HepG2 (cell line): ENCODE results near the gene GRIP2. TPM values are rescaled to one million over a fixed set of nuclear protein-coding genes. Genes with fewer than 3 reads are reported as not detected.

ENCODE experiments used
- ATAC-seq: fragments of 200-7000 bp; cut with Tn5 transposase; 3 replicates; pipeline ENCODE4 v1.9.1; 2020; ENCODE audit warnings: mild to moderate bottlenecking, moderate library complexity
- BruUV-seq: library from RNA; stranded (reverse); fragments of 400-500 nt; replicated peaks from 2 replicates; lab custom pipeline; 2021; lab: Mats Ljungman, UMichigan
- CTCF ChIA-PET: fragments of 300-600 bp; formaldehyde crosslinking; extraction: SDS; loops from one replicate; lab custom pipeline; 2021; ENCODE audit warnings: low total read pairs, inconsistent platforms, low intra/inter-chr PET ratio; lab: Yijun Ruan, JAX
- POLR2A ChIA-PET: fragments of 350-600 bp; sonication (Branson Sonifier 250); formaldehyde crosslinking; loops from one replicate; lab custom pipeline; 2020; ENCODE audit warnings: antibody characterized with exemption, inconsistent platforms; lab: Yijun Ruan, JAX
- DNase-seq: peaks from one replicate; pipeline ENCODE4 v3.0.0-alpha.2; 2015; ENCODE audit warnings: low spot score
- FAIRE-seq: peaks from 3 replicates; lab custom pipeline; 2011; peaks lifted over from hg19 to GRCh38; lab: Jason Lieb, UNC
- H2AFZ ChIP-seq: one replicate; pipeline ENCODE4 v1.6.1; 2011; ENCODE audit warnings: low read length, inconsistent platforms
- H3K27ac ChIP-seq: fragments of 300-600 bp; 3 replicates; pipeline ENCODE4 v1.8.0; 2011; ENCODE audit warnings: mixed run types, mild to moderate bottlenecking, mixed read lengths, low read length, inconsistent platforms; ENCODE audit not compliant: insufficient read depth; ENCODE audit errors: extremely low read length
- H3K27me3 ChIP-seq, 2 experiments: fragments of 200-600 bp in 1 of 2; 2 replicates in 1 of 2; 3 replicates in 1 of 2; pipeline versions ENCODE4 v1.6.0 to v1.8.0; 2011; ENCODE audit warnings: low read length in 2 of 2, mild to moderate bottlenecking in 2 of 2, moderate library complexity in 2 of 2, inconsistent platforms in 1 of 2; ENCODE audit not compliant: insufficient read depth in 2 of 2, control insufficient read depth in 1 of 2
- H3K36me3 ChIP-seq, 2 experiments: fragments of 200-600 bp in 1 of 2; replicated peaks in 1 of 2; 2 replicates in 1 of 2; 3 replicates in 1 of 2; pipeline versions ENCODE4 v1.5.1 to v1.8.0; 2011; ENCODE audit warnings: low read length in 2 of 2, inconsistent platforms in 1 of 2; ENCODE audit not compliant: insufficient read depth in 2 of 2, control insufficient read depth in 1 of 2
- H3K4me1 ChIP-seq: 2 replicates; pipeline ENCODE4 v1.5.1; 2012; ENCODE audit warnings: low read length, inconsistent platforms; ENCODE audit not compliant: insufficient read depth
- H3K4me2 ChIP-seq: 2 replicates; pipeline ENCODE4 v1.6.0; 2011; ENCODE audit warnings: low read depth, low read length, inconsistent platforms
- H3K4me3 ChIP-seq, 3 experiments: fragments of 200-600 bp in 1 of 3; sonication (generic), shearing (Covaris generic) in 1 of 3; replicated peaks in 1 of 3; 2 replicates each; pipeline ENCODE4 v1.5.1; 2011 to 2016; ENCODE audit warnings: low read length in 3 of 3, inconsistent platforms in 2 of 3, low read depth in 2 of 3, mild to moderate bottlenecking in 2 of 3, control low read depth in 1 of 3, mixed read lengths in 1 of 3; ENCODE audit not compliant: insufficient read depth in 1 of 3
- H3K79me2 ChIP-seq: one replicate; pipeline ENCODE4 v1.6.1; 2011; ENCODE audit warnings: low read length, inconsistent platforms; ENCODE audit not compliant: insufficient read depth
- H3K9ac ChIP-seq: 2 replicates; pipeline ENCODE4 v1.6.0; 2011; ENCODE audit warnings: mild to moderate bottlenecking, low read depth, low read length, inconsistent platforms; ENCODE audit not compliant: insufficient read depth
- H3K9me3 ChIP-seq: 2 replicates; pipeline ENCODE4 v1.5.1; 2012; ENCODE audit warnings: mild to moderate bottlenecking, low read length
- H4K20me1 ChIP-seq: 2 replicates; pipeline ENCODE4 v1.6.0; 2011; ENCODE audit warnings: inconsistent platforms, mild to moderate bottlenecking, low read length, moderate library complexity; ENCODE audit not compliant: insufficient read depth
- CBX5 ChIP-seq: sonication (generic); formaldehyde crosslinking; IDR thresholded peaks from 2 replicates; pipeline ENCODE4 v1.4.0; 2020; ENCODE audit warnings: missing genetic modification reagents, borderline replicate concordance
- PCBP1 ChIP-seq: fragments of 200-400 bp; formaldehyde crosslinking; IDR thresholded peaks from 2 replicates; pipeline ENCODE4 v1.6.1; 2017; ENCODE audit warnings: mild to moderate bottlenecking, low read depth, low read length, borderline replicate concordance
- RAD21 ChIP-seq: fragments of 450-650 bp; formaldehyde crosslinking; IDR thresholded peaks from 2 replicates; pipeline ENCODE4 v1.5.0; 2020; ENCODE audit warnings: mild to moderate bottlenecking
- SNAPC2 ChIP-seq: sonication (generic); formaldehyde crosslinking; IDR thresholded peaks from 2 replicates; pipeline ENCODE4 v1.8.1; 2022; ENCODE audit warnings: mild to moderate bottlenecking, missing genetic modification reagents
- STAG1 ChIP-seq: sonication (generic); formaldehyde crosslinking; IDR thresholded peaks from 2 replicates; pipeline ENCODE4 v1.4.0; 2020; ENCODE audit warnings: missing genetic modification reagents
- ZFP36L1 ChIP-seq: sonication (generic); formaldehyde crosslinking; IDR thresholded peaks from 2 replicates; pipeline ENCODE4 v1.8.0; 2022; ENCODE audit warnings: mild to moderate bottlenecking, missing genetic modification reagents, moderate library complexity
- ZKSCAN8 ChIP-seq: IDR thresholded peaks from 2 replicates; pipeline ENCODE4 v1.6.1; 2016; ENCODE audit warnings: borderline replicate concordance, missing genetic modification reagents, missing compliant biosample characterization
- ZNF101 ChIP-seq: sonication (generic); formaldehyde crosslinking; IDR thresholded peaks from 2 replicates; pipeline ENCODE4 v1.4.0; 2020; ENCODE audit warnings: mild to moderate bottlenecking, low read depth, missing genetic modification reagents, borderline replicate concordance
- ZNF816 ChIP-seq: sonication (generic); formaldehyde crosslinking; IDR thresholded peaks from 2 replicates; pipeline ENCODE4 v1.8.0; 2022; ENCODE audit warnings: missing genetic modification reagents, mild to moderate bottlenecking, borderline replicate concordance
- WGBS: methylation state at CpG from one replicate; pipeline ENCODE4 v1.1.6; 2017; ENCODE audit warnings: low lambda C conversion rate; 5-methylcytosine and 5-hydroxymethylcytosine counted together
- in situ Hi-C: cut with HindIII; loops from 2 replicates; pipeline ENCODE4 v1.10.0; 2017; ENCODE audit warnings: low pct_unique_long_range_greater_than_20kb; ENCODE audit not compliant: extremely low pct_ligation_motif_present
- intact Hi-C: fragments of 100-400 bp; cut with micrococcal nuclease; formaldehyde crosslinking; loops from one replicate; pipeline ENCODE4 v1.10.0; 2022; ENCODE audit not compliant: unreplicated experiment
- polyA plus RNA-seq, 8 experiments: library from polyadenylated mRNA; depleted of rRNA in 3 of 8; stranded (reverse) in 7 of 8; unstranded in 1 of 8; fragments of >200 nt; fragmentation: Illumina TruSeq in 4 of 8; extraction: Trizol in 4 of 8; gene quantifications; 2 replicates each; pipeline versions ENCODE4 v1.2.1 to v1.2.3, GENCODE V29; 2011 to 2016; ENCODE audit warnings: low read depth in 4 of 8, missing spikeins in 1 of 8, mixed read lengths in 1 of 8; ENCODE audit not compliant: insufficient read depth in 1 of 8
- total RNA-seq, 5 experiments: library from RNA; depleted of rRNA; stranded (reverse); fragments of >200 nt; fragmentation: Illumina TruSeq; extraction: Trizol; gene quantifications; 2 replicates each; pipeline ENCODE4 v1.2.3, GENCODE V29; 2016; ENCODE audit warnings: low read depth in 1 of 5
- TF ChIP-seq, protein P1 (sequence below): sonication (generic); formaldehyde crosslinking; IDR thresholded peaks from 2 replicates; pipeline ENCODE4 v1.5.1; 2020; ENCODE audit warnings: mild to moderate bottlenecking, moderate library complexity, missing genetic modification reagents
- TF ChIP-seq, protein P2 (sequence below): sonication (generic); formaldehyde crosslinking; IDR thresholded peaks from 2 replicates; pipeline ENCODE4 v1.5.0; 2020; ENCODE audit warnings: mild to moderate bottlenecking, missing genetic modification reagents, moderate library complexity
- TF ChIP-seq, protein P3 (sequence below): sonication (generic); formaldehyde crosslinking; IDR thresholded peaks from 2 replicates; pipeline ENCODE4 v1.5.1; 2020; ENCODE audit warnings: mild to moderate bottlenecking, missing genetic modification reagents, moderate library complexity

GRIP2 gene
- total and polyA plus RNA-seq, 2 of the 13 experiments (the other 11 are each of a cell fraction or from before 2014, with no cell fraction given): 0.11 to 0.24 TPM

- Histone ChIP-seq H3K9ac (no peak overlapping the region), H3K36me3 (no peaks in the 10 kb centered on the region), H3K27me3 (peaks cover 4 to 24% of the 10 kb centered on the region in 2 experiments; a peak in 3 of 5 replicates), H3K4me3 (no peak overlapping the region), H4K20me1 (no peaks in the 10 kb centered on the region), H3K27ac (no peak overlapping the region), H2AFZ (no peak overlapping the region), H3K79me2 (no peaks in the 10 kb centered on the region), H3K9me3 (no peaks in the 10 kb centered on the region), H3K4me1 (no peaks in the 10 kb centered on the region), H3K4me2 (no peak overlapping the region)
- no CpG with 5 or more reads among the region's 22 CpGs for WGBS
- intact Hi-C loops (loop anchor here (1.0 to 5.0 kb wide), 2 partner anchors 39 to 273 kb away; no protein-coding TSS in a partner anchor), in situ Hi-C loops (no loop called here)
- BruUV-seq: no TSS peak
- ChIA-PET CTCF (interaction anchor here (1.3 to 2.5 kb wide), 2 partner anchors 39 to 93 kb away, joined by 5 to 15 read pairs; no protein-coding TSS in a partner anchor), POLR2A (no interaction called here)
- peak; percentile 84 for ATAC-seq
- FAIRE-seq: no peak
- peak; percentile 69; the same call in 1 of the 2 replicates for TF ChIP-seq ZKSCAN8 (CRISPR knock-in tag)
- TF ChIP-seq, protein P1, sequence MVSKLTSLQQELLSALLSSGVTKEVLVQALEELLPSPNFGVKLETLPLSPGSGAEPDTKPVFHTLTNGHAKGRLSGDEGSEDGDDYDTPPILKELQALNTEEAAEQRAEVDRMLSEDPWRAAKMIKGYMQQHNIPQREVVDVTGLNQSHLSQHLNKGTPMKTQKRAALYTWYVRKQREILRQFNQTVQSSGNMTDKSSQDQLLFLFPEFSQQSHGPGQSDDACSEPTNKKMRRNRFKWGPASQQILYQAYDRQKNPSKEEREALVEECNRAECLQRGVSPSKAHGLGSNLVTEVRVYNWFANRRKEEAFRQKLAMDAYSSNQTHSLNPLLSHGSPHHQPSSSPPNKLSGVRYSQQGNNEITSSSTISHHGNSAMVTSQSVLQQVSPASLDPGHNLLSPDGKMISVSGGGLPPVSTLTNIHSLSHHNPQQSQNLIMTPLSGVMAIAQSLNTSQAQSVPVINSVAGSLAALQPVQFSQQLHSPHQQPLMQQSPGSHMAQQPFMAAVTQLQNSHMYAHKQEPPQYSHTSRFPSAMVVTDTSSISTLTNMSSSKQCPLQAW: 0 out of 2 replicates have a peak, but pooled peaks have one; percentile 29
- TF ChIP-seq, protein P2, sequence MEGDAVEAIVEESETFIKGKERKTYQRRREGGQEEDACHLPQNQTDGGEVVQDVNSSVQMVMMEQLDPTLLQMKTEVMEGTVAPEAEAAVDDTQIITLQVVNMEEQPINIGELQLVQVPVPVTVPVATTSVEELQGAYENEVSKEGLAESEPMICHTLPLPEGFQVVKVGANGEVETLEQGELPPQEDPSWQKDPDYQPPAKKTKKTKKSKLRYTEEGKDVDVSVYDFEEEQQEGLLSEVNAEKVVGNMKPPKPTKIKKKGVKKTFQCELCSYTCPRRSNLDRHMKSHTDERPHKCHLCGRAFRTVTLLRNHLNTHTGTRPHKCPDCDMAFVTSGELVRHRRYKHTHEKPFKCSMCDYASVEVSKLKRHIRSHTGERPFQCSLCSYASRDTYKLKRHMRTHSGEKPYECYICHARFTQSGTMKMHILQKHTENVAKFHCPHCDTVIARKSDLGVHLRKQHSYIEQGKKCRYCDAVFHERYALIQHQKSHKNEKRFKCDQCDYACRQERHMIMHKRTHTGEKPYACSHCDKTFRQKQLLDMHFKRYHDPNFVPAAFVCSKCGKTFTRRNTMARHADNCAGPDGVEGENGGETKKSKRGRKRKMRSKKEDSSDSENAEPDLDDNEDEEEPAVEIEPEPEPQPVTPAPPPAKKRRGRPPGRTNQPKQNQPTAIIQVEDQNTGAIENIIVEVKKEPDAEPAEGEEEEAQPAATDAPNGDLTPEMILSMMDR (CRISPR knock-in tag): peak; percentile 87
- TF ChIP-seq, protein P3, sequence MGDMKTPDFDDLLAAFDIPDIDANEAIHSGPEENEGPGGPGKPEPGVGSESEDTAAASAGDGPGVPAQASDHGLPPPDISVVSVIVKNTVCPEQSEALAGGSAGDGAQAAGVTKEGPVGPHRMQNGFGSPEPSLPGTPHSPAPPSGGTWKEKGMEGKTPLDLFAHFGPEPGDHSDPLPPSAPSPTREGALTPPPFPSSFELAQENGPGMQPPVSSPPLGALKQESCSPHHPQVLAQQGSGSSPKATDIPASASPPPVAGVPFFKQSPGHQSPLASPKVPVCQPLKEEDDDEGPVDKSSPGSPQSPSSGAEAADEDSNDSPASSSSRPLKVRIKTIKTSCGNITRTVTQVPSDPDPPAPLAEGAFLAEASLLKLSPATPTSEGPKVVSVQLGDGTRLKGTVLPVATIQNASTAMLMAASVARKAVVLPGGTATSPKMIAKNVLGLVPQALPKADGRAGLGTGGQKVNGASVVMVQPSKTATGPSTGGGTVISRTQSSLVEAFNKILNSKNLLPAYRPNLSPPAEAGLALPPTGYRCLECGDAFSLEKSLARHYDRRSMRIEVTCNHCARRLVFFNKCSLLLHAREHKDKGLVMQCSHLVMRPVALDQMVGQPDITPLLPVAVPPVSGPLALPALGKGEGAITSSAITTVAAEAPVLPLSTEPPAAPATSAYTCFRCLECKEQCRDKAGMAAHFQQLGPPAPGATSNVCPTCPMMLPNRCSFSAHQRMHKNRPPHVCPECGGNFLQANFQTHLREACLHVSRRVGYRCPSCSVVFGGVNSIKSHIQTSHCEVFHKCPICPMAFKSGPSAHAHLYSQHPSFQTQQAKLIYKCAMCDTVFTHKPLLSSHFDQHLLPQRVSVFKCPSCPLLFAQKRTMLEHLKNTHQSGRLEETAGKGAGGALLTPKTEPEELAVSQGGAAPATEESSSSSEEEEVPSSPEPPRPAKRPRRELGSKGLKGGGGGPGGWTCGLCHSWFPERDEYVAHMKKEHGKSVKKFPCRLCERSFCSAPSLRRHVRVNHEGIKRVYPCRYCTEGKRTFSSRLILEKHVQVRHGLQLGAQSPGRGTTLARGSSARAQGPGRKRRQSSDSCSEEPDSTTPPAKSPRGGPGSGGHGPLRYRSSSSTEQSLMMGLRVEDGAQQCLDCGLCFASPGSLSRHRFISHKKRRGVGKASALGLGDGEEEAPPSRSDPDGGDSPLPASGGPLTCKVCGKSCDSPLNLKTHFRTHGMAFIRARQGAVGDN (CRISPR knock-in tag): peak; percentile 31; the same call in 1 of the 2 replicates
- no peak for TF ChIP-seq ZFP36L1
- TF ChIP-seq ZNF101: no peak
- no peak for TF ChIP-seq SNAPC2 (CRISPR knock-in tag)
- peak; percentile 73 for TF ChIP-seq STAG1 (CRISPR knock-in tag)
- TF ChIP-seq CBX5 (CRISPR knock-in tag): no peak
- 0 out of 2 replicates have a peak, but pooled peaks have one; percentile 23 for TF ChIP-seq PCBP1
- no peak for TF ChIP-seq ZNF816 (CRISPR knock-in tag)
- peak; percentile 79 for TF ChIP-seq RAD21
- DNase-seq: peak; percentile 30
These were observed 31.0 kb downstream of the GRIP2 start for GRCh38 chr3:14508966-14509795.
